Spinal cord (tissue), 10 donors: Measurements from ENCODE around the gene PRAMEF25. TPM values are rescaled to one million over a fixed set of nuclear protein-coding genes. Genes with fewer than 3 reads are reported as not detected.
"Not testable (repeated sequence)": the region's sequence is repeated elsewhere in the genome, so short reads cannot be mapped to it uniquely, and the experiment has no call there.

Source experiments
- DNase-seq, 6 donors: peaks; one replicate each; pipeline versions ENCODE4 v3.0.0 to v3.0.0-alpha.2; 2013 to 2015; ENCODE audit warnings: low spot score in 6 of 6, low read depth in 4 of 6
- H3K27ac ChIP-seq: one replicate; pipeline ENCODE4 v1.5.1; 2013; ENCODE audit warnings: low read depth, low read length, control low read depth
- H3K27me3 ChIP-seq: one replicate; pipeline ENCODE4 v1.6.1; 2013; ENCODE audit warnings: low read length; ENCODE audit not compliant: control insufficient read depth, insufficient read depth
- H3K36me3 ChIP-seq: one replicate; pipeline ENCODE4 v1.6.1; 2013; ENCODE audit warnings: low read length; ENCODE audit not compliant: control insufficient read depth, insufficient read depth
- H3K4me1 ChIP-seq: one replicate; pipeline ENCODE4 v1.6.1; 2013; ENCODE audit warnings: low read length; ENCODE audit not compliant: control insufficient read depth, insufficient read depth
- H3K4me3 ChIP-seq: one replicate; pipeline ENCODE4 v1.5.1; 2013; ENCODE audit warnings: low read depth, low read length, control low read depth
- H3K9me3 ChIP-seq: one replicate; pipeline ENCODE4 v1.6.1; 2013; ENCODE audit warnings: low read length; ENCODE audit not compliant: control insufficient read depth, insufficient read depth
- WGBS: methylation state at CpG from one replicate; pipeline ENCODE4 v1.1.5; 2013; ENCODE audit warnings: missing lambda C conversion rate; ENCODE audit not compliant: insufficient coverage; 5-methylcytosine and 5-hydroxymethylcytosine counted together
- long read RNA-seq, 4 donors: transcript quantifications; one replicate each; lab custom pipeline, GENCODE V29; 2026
- polyA plus RNA-seq, 2 donors: library from polyadenylated mRNA; unstranded; fragments of 120-200 nt; gene quantifications; one replicate each; pipeline ENCODE4 v1.2.1, GENCODE V29; 2013; ENCODE audit not compliant: insufficient read length in 2 of 2
- total RNA-seq, 2 donors: library from RNA; depleted of rRNA in 1 of 2; stranded (reverse); fragments of 120-200 nt in 1 of 2; fragments of >200 nt in 1 of 2; gene quantifications; one replicate each; pipeline versions ENCODE4 v1.2.3 to v1.2.4, GENCODE V29; 2013 to 2014
- donor health status: healthy.

The PRAMEF25 gene
- total RNA-seq (not detected), polyA plus RNA-seq (not detected)
- long read RNA-seq, donor 1 = 0 reads
- long read RNA-seq, donor 2 = 0 reads
- long read RNA-seq, donor 3 = 0 reads
- long read RNA-seq, donor 4 = 0 reads

DNA sequence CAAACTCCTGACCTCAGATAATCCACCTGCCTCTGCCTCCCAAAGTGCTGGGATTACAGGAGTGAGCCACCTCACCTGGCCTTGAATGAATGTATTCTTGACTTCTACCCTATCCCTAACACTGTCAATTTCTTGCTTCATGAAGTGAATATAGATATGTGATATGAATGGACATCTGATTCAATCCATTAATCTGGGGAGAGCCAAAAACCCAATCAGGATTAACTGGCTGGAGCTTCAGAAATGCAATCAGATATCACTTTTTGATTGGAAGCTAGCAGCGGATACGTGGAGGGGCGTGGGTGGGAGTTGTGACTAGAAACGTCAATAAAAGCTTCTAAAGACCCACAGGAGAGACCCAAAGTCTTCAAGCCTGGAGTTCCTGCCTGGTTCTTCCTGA, at the start of gene PRAMEF25:
Gene PRAMEF25 (plus strand): TSS at position 301 of the 400 bp plus-strand sequence. CDS start 2,920 bp downstream, outside the sequence.
- not testable (repeated sequence) for H3K27ac ChIP-seq, DNase-seq, H3K27me3 ChIP-seq, H3K9me3 ChIP-seq, H3K4me3 ChIP-seq, H3K4me1 ChIP-seq, H3K36me3 ChIP-seq
- WGBS = no CpG with 5 or more reads among the region's 4 CpGs

DNA sequence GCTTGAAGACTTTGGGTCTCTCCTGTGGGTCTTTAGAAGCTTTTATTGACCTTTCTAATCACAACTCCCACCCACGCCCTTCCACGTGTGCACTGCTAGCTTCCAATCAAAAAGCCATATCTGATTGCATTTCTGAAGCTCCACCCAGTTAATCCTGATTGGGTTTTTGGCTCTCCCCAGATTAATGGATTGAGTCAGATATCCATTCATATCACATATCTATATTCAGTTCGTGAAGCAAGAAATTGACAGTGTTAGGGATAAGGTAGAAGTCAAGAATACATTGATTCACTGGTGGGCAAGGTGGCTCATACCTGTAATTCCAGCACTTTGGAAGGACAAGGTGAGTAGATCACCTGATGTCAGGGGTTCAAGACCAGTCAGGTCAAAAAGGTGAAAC, 14.1 kb upstream of the PRAMEF25 start, which contains the start of gene PRAMEF27:
Gene PRAMEF27 (minus strand): TSS at position 101 of the 400 bp plus-strand sequence. CDS start 2,916 bp downstream, outside the sequence.
- H3K36me3 ChIP-seq, H3K27me3 ChIP-seq, H3K4me1 ChIP-seq, DNase-seq, H3K9me3 ChIP-seq, H3K4me3 ChIP-seq, H3K27ac ChIP-seq: not testable (repeated sequence)
- WGBS = no CpG with 5 or more reads among the region's 3 CpGs

DNA sequence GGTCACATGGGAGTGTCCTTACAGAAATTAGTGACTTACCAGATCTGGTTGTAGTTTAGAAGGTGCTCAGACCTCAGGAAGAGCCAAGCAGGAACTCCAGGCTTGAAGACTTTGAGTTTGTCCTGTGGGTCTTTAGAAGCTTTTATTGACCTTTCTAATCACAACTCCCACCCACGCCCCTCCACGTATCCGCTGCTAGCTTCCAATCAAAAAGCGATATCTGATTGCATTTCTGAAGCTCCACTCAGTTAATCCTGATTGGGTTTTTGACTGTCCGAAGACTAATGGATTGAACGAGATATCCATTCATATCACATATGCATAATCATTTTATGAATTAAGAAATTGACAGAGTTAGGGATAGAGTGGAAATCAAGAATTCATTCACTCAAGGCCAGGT, 46.2 kb downstream of the PRAMEF25 start, which contains the start of gene HNRNPCL2:
Gene HNRNPCL2 (minus strand): TSS at position 101 of the 400 bp plus-strand sequence. CDS start 454 bp downstream, outside the sequence.
- not testable (repeated sequence) for H3K4me3 ChIP-seq, H3K27me3 ChIP-seq, H3K36me3 ChIP-seq, H3K9me3 ChIP-seq, H3K27ac ChIP-seq, DNase-seq, H3K4me1 ChIP-seq
- WGBS = no CpG with 5 or more reads among the region's 6 CpGs

Other genes with a start within 250 kb of the PRAMEF25 start
- not detected for gene PRAMEF11, start 239.4 kb upstream of the PRAMEF25 start, total RNA-seq
- gene PRAMEF11, start 239.4 kb upstream of the PRAMEF25 start, polyA plus RNA-seq = not detected
- gene HNRNPCL1, start 222.1 kb upstream of the PRAMEF25 start, total RNA-seq = not detected
- gene HNRNPCL1, start 222.1 kb upstream of the PRAMEF25 start, polyA plus RNA-seq = not detected
- gene PRAMEF2, start 213.7 kb upstream of the PRAMEF25 start, total RNA-seq = not detected
- gene PRAMEF2, start 213.7 kb upstream of the PRAMEF25 start, polyA plus RNA-seq = not detected
- not detected for gene PRAMEF4, start 184.6 kb upstream of the PRAMEF25 start, total RNA-seq
- not detected for gene PRAMEF4, start 184.6 kb upstream of the PRAMEF25 start, polyA plus RNA-seq
- not detected for gene PRAMEF10, start 172.5 kb upstream of the PRAMEF25 start, total RNA-seq
- gene PRAMEF10, start 172.5 kb upstream of the PRAMEF25 start, polyA plus RNA-seq = not detected
- not detected for gene PRAMEF7, start 154.2 kb upstream of the PRAMEF25 start, total RNA-seq
- not detected for gene PRAMEF7, start 154.2 kb upstream of the PRAMEF25 start, polyA plus RNA-seq
- gene PRAMEF6, start 123.2 kb upstream of the PRAMEF25 start, total RNA-seq = not detected
- not detected for gene PRAMEF6, start 123.2 kb upstream of the PRAMEF25 start, polyA plus RNA-seq
- not detected for gene PRAMEF27, start 14.2 kb upstream of the PRAMEF25 start, total RNA-seq
- not detected for gene PRAMEF27, start 14.2 kb upstream of the PRAMEF25 start, polyA plus RNA-seq
- gene HNRNPCL3, start 10.0 kb upstream of the PRAMEF25 start, total RNA-seq = not detected
- not detected for gene HNRNPCL3, start 10.0 kb upstream of the PRAMEF25 start, polyA plus RNA-seq
- gene HNRNPCL2, start 46.1 kb downstream of the PRAMEF25 start, total RNA-seq = not detected
- gene HNRNPCL2, start 46.1 kb downstream of the PRAMEF25 start, polyA plus RNA-seq = under 1 TPM in 1 of 2 donors, not detected in 1; 0.27 TPM
- not detected for gene PRAMEF26, start 85.2 kb downstream of the PRAMEF25 start, total RNA-seq
- gene PRAMEF26, start 85.2 kb downstream of the PRAMEF25 start, polyA plus RNA-seq = not detected
- not detected for gene HNRNPCL4, start 94.9 kb downstream of the PRAMEF25 start, total RNA-seq
- under 1 TPM; 0.30 to 0.36 TPM for gene HNRNPCL4, start 94.9 kb downstream of the PRAMEF25 start, polyA plus RNA-seq
- gene PRAMEF9, start 101.1 kb downstream of the PRAMEF25 start, total RNA-seq = not detected
- gene PRAMEF9, start 101.1 kb downstream of the PRAMEF25 start, polyA plus RNA-seq = not detected
- not detected for gene PRAMEF13, start 130.6 kb downstream of the PRAMEF25 start, total RNA-seq
- gene PRAMEF13, start 130.6 kb downstream of the PRAMEF25 start, polyA plus RNA-seq = not detected
- not detected for gene PRAMEF18, start 155.4 kb downstream of the PRAMEF25 start, total RNA-seq
- under 1 TPM in 1 of 2 donors, not detected in 1; 0.08 TPM for gene PRAMEF18, start 155.4 kb downstream of the PRAMEF25 start, polyA plus RNA-seq
- not detected for gene PRAMEF5, start 183.4 kb downstream of the PRAMEF25 start, total RNA-seq
- gene PRAMEF5, start 183.4 kb downstream of the PRAMEF25 start, polyA plus RNA-seq = not detected
- not detected for gene PRAMEF8, start 214.4 kb downstream of the PRAMEF25 start, total RNA-seq
- gene PRAMEF8, start 214.4 kb downstream of the PRAMEF25 start, polyA plus RNA-seq = not detected
- gene PRAMEF33, start 232.8 kb downstream of the PRAMEF25 start, total RNA-seq = not detected
- not detected for gene PRAMEF33, start 232.8 kb downstream of the PRAMEF25 start, polyA plus RNA-seq
- not detected for gene PRAMEF15, start 244.8 kb downstream of the PRAMEF25 start, total RNA-seq
- not detected for gene PRAMEF15, start 244.8 kb downstream of the PRAMEF25 start, polyA plus RNA-seq